HEK293 (cell line): ENCODE data around the gene UMAD1.

Experiments
- CTCF ChIP-seq: fragments of 450-650 bp; formaldehyde crosslinking; IDR thresholded peaks from 2 replicates; pipeline ENCODE4 v1.5.1; 2016; ENCODE audit warnings: missing biosample characterization, missing genetic modification characterization
- PRDM1 ChIP-seq: fragments of 450-650 bp; formaldehyde crosslinking; IDR thresholded peaks from 2 replicates; pipeline ENCODE4; 2016; ENCODE audit warnings: missing biosample characterization, missing genetic modification characterization
- ZBTB26 ChIP-seq: fragments of 450-650 bp; formaldehyde crosslinking; optimal IDR thresholded peaks from 2 replicates; pipeline ENCODE3; 2016; ENCODE audit warnings: missing biosample characterization, mild to moderate bottlenecking, missing genetic modification characterization
- ZNF114 ChIP-seq: fragments of 450-650 bp; formaldehyde crosslinking; IDR thresholded peaks from 2 replicates; pipeline ENCODE4 v1.5.0; 2017; ENCODE audit warnings: missing biosample characterization, missing genetic modification characterization
- ZNF302 ChIP-seq: fragments of 450-650 bp; formaldehyde crosslinking; IDR thresholded peaks from 2 replicates; pipeline ENCODE4 v1.5.1; 2016; ENCODE audit warnings: missing biosample characterization, missing genetic modification characterization, low read depth
- ZNF677 ChIP-seq: fragments of 450-650 bp; IDR thresholded peaks from 2 replicates; pipeline ENCODE4 v1.5.0; 2018; ENCODE audit warnings: missing biosample characterization, mild to moderate bottlenecking, missing genetic modification characterization, moderate library complexity
- TF ChIP-seq, protein P1 (sequence below): fragments of 450-650 bp; formaldehyde crosslinking; IDR thresholded peaks from 2 replicates; pipeline ENCODE4 v1.5.1; 2017; ENCODE audit warnings: missing biosample characterization, missing genetic modification characterization

GRCh38 chr7:7650682-7651206, 10.2 kb downstream of the UMAD1 start:
- TF ChIP-seq ZNF114 (tag by site-specific recombination) = no peak
- no peak for TF ChIP-seq ZBTB26 (tag by site-specific recombination)
- TF ChIP-seq PRDM1 = no peak
- TF ChIP-seq CTCF (tag by site-specific recombination) = no peak
- TF ChIP-seq, protein P1, sequence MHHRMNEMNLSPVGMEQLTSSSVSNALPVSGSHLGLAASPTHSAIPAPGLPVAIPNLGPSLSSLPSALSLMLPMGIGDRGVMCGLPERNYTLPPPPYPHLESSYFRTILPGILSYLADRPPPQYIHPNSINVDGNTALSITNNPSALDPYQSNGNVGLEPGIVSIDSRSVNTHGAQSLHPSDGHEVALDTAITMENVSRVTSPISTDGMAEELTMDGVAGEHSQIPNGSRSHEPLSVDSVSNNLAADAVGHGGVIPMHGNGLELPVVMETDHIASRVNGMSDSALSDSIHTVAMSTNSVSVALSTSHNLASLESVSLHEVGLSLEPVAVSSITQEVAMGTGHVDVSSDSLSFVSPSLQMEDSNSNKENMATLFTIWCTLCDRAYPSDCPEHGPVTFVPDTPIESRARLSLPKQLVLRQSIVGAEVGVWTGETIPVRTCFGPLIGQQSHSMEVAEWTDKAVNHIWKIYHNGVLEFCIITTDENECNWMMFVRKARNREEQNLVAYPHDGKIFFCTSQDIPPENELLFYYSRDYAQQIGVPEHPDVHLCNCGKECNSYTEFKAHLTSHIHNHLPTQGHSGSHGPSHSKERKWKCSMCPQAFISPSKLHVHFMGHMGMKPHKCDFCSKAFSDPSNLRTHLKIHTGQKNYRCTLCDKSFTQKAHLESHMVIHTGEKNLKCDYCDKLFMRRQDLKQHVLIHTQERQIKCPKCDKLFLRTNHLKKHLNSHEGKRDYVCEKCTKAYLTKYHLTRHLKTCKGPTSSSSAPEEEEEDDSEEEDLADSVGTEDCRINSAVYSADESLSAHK (tag by site-specific recombination) = no peak
- TF ChIP-seq ZNF302 (tag by site-specific recombination) = no peak
- no peak for TF ChIP-seq ZNF677 (tag by site-specific recombination)
